Type B pancreatic cell (in vitro differentiated cells): ENCODE data around the gene TOB1. TPM values are rescaled to one million over a fixed set of nuclear protein-coding genes. Genes with fewer than 3 reads are reported as not detected.

Source experiments
- DNase-seq: peaks from one replicate; pipeline ENCODE4 v3.0.0; 2021; ENCODE audit warnings: mixed read lengths; ENCODE audit not compliant: unreplicated experiment; ENCODE audit errors: extremely low spot score
- H3K27ac Mint-ChIP-seq: 2 replicates; pipeline ENCODE4 v1.8.0; 2021; ENCODE audit warnings: mild to moderate bottlenecking, mixed read lengths
- H3K27me3 Mint-ChIP-seq: 2 replicates; pipeline ENCODE4 v1.8.0; 2021; ENCODE audit warnings: mixed read lengths
- H3K36me3 Mint-ChIP-seq: 2 replicates; pipeline ENCODE4 v1.8.0; 2021; ENCODE audit warnings: mixed read lengths
- H3K4me1 Mint-ChIP-seq: one replicate; pipeline ENCODE4 v1.8.0; 2021; ENCODE audit warnings: mixed read lengths; ENCODE audit not compliant: unreplicated experiment
- H3K4me3 Mint-ChIP-seq: 2 replicates; pipeline ENCODE4 v1.8.0; 2021; ENCODE audit warnings: mild to moderate bottlenecking, mixed read lengths
- H3K9me3 Mint-ChIP-seq: 2 replicates; pipeline ENCODE4 v1.8.0; 2021; ENCODE audit warnings: mixed read lengths
- CTCF ChIP-seq: fragments of 200-600 bp; sonication (generic); conservative IDR thresholded peaks from 2 replicates; pipeline ENCODE4 v1.5.0; 2021; ENCODE audit warnings: antibody characterized with exemption, mild to moderate bottlenecking
- total RNA-seq: library from RNA; stranded (reverse); gene quantifications from 2 replicates; pipeline ENCODE4 v1.2.1, GENCODE V29; 2021; ENCODE audit warnings: low replicate concordance

TOB1 gene
- total RNA-seq, 1 donor from 2014 or later = 54.9 TPM

GRCh38 chr17:50836826-50837225 is 29.3 kb downstream of the TOB1 start:
- no peak for DNase-seq
- H3K9me3 Mint-ChIP-seq = no peaks in the 10 kb centered on the region
- H3K4me3 Mint-ChIP-seq = no peak overlapping the region
- H3K27ac Mint-ChIP-seq = no peak overlapping the region
- peaks cover 4% of the 10 kb centered on the region for H3K27me3 Mint-ChIP-seq
- H3K36me3 Mint-ChIP-seq = no peaks in the 10 kb centered on the region
- no peak for TF ChIP-seq CTCF
- peaks cover 39% of the 10 kb centered on the region for H3K4me1 Mint-ChIP-seq

- H3K4me1 Mint-ChIP-seq = peaks cover 45% of the 10 kb centered on the region
- H3K36me3 Mint-ChIP-seq = no peaks in the 10 kb centered on the region
- H3K9me3 Mint-ChIP-seq = no peaks in the 10 kb centered on the region
- H3K27ac Mint-ChIP-seq = peak within 1 kb of the TSS; percentile 59
- peaks cover 4% of the 10 kb centered on the region for H3K27me3 Mint-ChIP-seq
- DNase-seq = no peak
- TF ChIP-seq CTCF = no peak
- H3K4me3 Mint-ChIP-seq = peak within 1 kb of the TSS; percentile 66
These were observed 30.6 kb downstream of the TOB1 start, which contains the start of gene WFIKKN2 for GRCh38 chr17:50835301-50836234. TSS of gene WFIKKN2 (plus strand) at chr17:50835586. CDS start at chr17:50835938, 352 bp downstream.

DNA sequence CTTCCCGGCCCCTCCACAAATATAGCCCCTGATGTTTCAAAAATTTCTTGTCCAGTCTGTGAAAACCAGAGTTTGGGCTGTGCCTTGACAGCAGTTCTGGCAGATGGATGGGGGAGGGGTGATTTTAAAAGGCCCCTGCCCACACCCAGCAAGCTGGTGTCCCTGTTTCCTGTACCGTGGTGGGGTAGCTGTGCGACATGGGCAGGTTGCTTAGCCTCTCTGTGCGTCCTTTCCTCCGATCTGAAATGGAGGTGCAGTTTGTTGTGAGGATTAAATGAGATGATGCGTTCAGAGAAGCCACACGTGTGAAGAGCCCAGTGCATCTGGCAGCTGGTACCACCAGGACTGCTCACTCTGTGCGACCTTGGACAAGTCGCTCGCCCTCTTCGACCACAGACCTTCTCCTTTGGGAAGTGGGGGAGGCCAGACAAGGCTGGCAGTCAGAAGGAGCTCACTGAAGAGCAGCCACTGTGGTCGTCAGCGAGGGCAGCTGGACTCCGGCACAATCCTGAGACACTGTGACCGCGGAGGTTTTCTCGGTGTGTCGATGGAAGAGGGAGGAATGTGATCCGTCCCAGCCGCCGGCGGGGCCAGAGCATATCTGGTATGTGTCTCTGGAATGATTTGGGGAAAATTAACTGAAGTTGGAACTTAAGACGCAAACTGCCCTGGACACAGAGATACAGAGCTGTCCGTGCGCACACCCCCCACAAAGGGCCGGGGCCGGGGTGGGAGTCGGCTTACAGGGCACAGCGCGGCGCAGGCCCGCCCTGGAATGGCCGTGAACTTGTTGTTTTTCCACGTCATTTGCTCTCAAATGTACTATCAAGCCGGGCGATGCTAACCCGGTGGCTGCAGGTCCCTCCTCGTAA is 31.5 kb downstream of the TOB1 start:
- Mint-ChIP-seq H3K27me3 (peaks cover 4% of the 10 kb centered on the region), H3K9me3 (no peaks in the 10 kb centered on the region), H3K4me3 (peak overlapping the region; percentile 66), H3K36me3 (no peaks in the 10 kb centered on the region), H3K4me1 (peaks cover 52% of the 10 kb centered on the region), H3K27ac (peak overlapping the region; percentile 59)
- no peak for DNase-seq
- TF ChIP-seq CTCF = no peak

GRCh38 chr17:50833510-50834428 is 32.4 kb downstream of the TOB1 start:
- Mint-ChIP-seq H3K4me3 (peak overlapping the region; percentile 66), H3K27me3 (peaks cover 4% of the 10 kb centered on the region), H3K4me1 (peaks cover 58% of the 10 kb centered on the region), H3K36me3 (no peaks in the 10 kb centered on the region), H3K9me3 (no peaks in the 10 kb centered on the region), H3K27ac (no peak overlapping the region)
- TF ChIP-seq CTCF = no peak
- no peak for DNase-seq
